ENCODE results near the gene AHR. TPM values are rescaled to one million over a fixed set of nuclear protein-coding genes. Genes with fewer than 3 reads are reported as not detected.

The AHR gene
- total and polyA plus RNA-seq, 8 donors, result 8.7 to 136 (median 43.1) TPM

- intact Hi-C loops (cut with DNase I; ENCODE audit: low total_unique reads), result loop anchor here (10.0 kb wide), 1 partner anchor 337 kb away; no protein-coding TSS in a partner anchor
Measured at GRCh38 chr7:17307969-17308648, 9.7 kb downstream of the AHR start.

GRCh38 chr7:17311194-17311593, 12.7 kb downstream of the AHR start:
- Histone ChIP-seq H3K4me1 (peaks cover 17 to 69% (median 38%) of the 10 kb centered on the region in 4 donors), H3K27me3 (no peaks in the 10 kb centered on the region), H3K9me3 (no peaks in the 10 kb centered on the region), H3K27ac (peak overlapping the region in 1 of 5 donors; percentile 99), H3K4me3 (no peak overlapping the region), H3K36me3 (peaks cover 3 to 35% (median 22%) of the 10 kb centered on the region in 4 donors)
- intact Hi-C loops (cut with DNase I; ENCODE audit: low total_unique reads), result no loop called here
- no peak for DNase-seq
- 68 to 86% (median 79%) methylated on average over 4 of the region's 4 CpGs for WGBS, 5 donors
- TF ChIP-seq POLR2AphosphoS5 (IDR thresholded peaks at IDR 0.05), result no peak
- TF ChIP-seq CTCF (IDR thresholded peaks at IDR 0.05), result no peak
- TF ChIP-seq EP300 (IDR thresholded peaks at IDR 0.05), result no peak
- no peak for TF ChIP-seq POLR2A (IDR thresholded peaks at IDR 0.05)

More at GRCh38 chr7:17307969-17308648, 9.7 kb downstream of the AHR start:
- no peak for TF ChIP-seq POLR2AphosphoS5 (IDR thresholded peaks at IDR 0.05)
- TF ChIP-seq EP300 (IDR thresholded peaks at IDR 0.05), result no peak
- TF ChIP-seq POLR2A (IDR thresholded peaks at IDR 0.05), result no peak
- TF ChIP-seq CTCF (IDR thresholded peaks at IDR 0.05), result no peak
- no peaks in the 10 kb centered on the region for H3K27me3 ChIP-seq
- 43 to 67% (median 61%) methylated on average over 2 of the region's 2 CpGs for WGBS, 5 donors
- H3K4me1 ChIP-seq, result peaks cover 39 to 86% (median 57%) of the 10 kb centered on the region in 4 donors
- H3K4me3 ChIP-seq, result peak overlapping the region in 2 of 4 donors; percentile 1 to 25
- no peaks in the 10 kb centered on the region for H3K9me3 ChIP-seq
- peaks cover 3 to 32% (median 20%) of the 10 kb centered on the region in 4 donors for H3K36me3 ChIP-seq
- peak overlapping the region; percentile 16 to 99 (median 70) for H3K27ac ChIP-seq
- DNase-seq, result no peak

- Histone ChIP-seq H3K4me3 (no peak overlapping the region), H3K4me1 (peaks cover 9 to 61% (median 31%) of the 10 kb centered on the region in 4 donors), H3K27ac (peak overlapping the region in 4 of 5 donors; percentile 1 to 99 (median 28)), H3K36me3 (peaks cover 3 to 41% (median 22%) of the 10 kb centered on the region in 4 donors), H3K9me3 (no peaks in the 10 kb centered on the region), H3K27me3 (no peaks in the 10 kb centered on the region)
- DNase-seq, result no peak
- intact Hi-C loops (cut with DNase I; ENCODE audit: low total_unique reads), result no loop called here
- WGBS, 5 donors, result 59 to 83% (median 69%) methylated on average over 3 of the region's 3 CpGs
- TF ChIP-seq CTCF (IDR thresholded peaks at IDR 0.05) (no peak), POLR2AphosphoS5 (IDR thresholded peaks at IDR 0.05) (no peak), EP300 (IDR thresholded peaks at IDR 0.05) (no peak), POLR2A (IDR thresholded peaks at IDR 0.05) (no peak)
Measured at GRCh38 chr7:17311952-17312351, 13.5 kb downstream of the AHR start.

GRCh38 chr7:17312641-17313040, 14.2 kb downstream of the AHR start:
- intact Hi-C loops (cut with DNase I; ENCODE audit: low total_unique reads), result no loop called here
- H3K27me3 ChIP-seq, result no peaks in the 10 kb centered on the region
- TF ChIP-seq POLR2AphosphoS5 (IDR thresholded peaks at IDR 0.05) (no peak), CTCF (IDR thresholded peaks at IDR 0.05) (no peak), POLR2A (IDR thresholded peaks at IDR 0.05) (no peak), EP300 (IDR thresholded peaks at IDR 0.05) (no peak)
- 64 to 70% (median 70%) methylated on average over 2 of the region's 2 CpGs for WGBS, 5 donors
- peaks cover 3 to 43% (median 22%) of the 10 kb centered on the region in 4 donors for H3K36me3 ChIP-seq
- H3K27ac ChIP-seq, result peak overlapping the region in 2 of 5 donors; percentile 10 to 99
- H3K9me3 ChIP-seq, result no peaks in the 10 kb centered on the region
- H3K4me1 ChIP-seq, result peaks cover 4 to 60% (median 28%) of the 10 kb centered on the region in 4 donors
- no peak overlapping the region for H3K4me3 ChIP-seq
- DNase-seq, result no peak

Data from stomach (tissue), 9 donors.